ENCODE measurements around the gene MMP28. TPM values are rescaled to one million over a fixed set of nuclear protein-coding genes. Genes with fewer than 3 reads are reported as not detected.
"Not testable (repeated sequence)": the region's sequence is repeated elsewhere in the genome, so short reads cannot be mapped to it uniquely, and the experiment has no call there.

MMP28 gene
- total RNA-seq, 1 donor from 2014 or later, result 0.45 TPM

- DNase-seq (ENCODE audit: low spot score), result no peak
- no peak for ATAC-seq
Measured at GRCh38 chr17:35768797-35769196, 26.6 kb downstream of the MMP28 start.

GRCh38 chr17:35766903-35767510, 28.4 kb downstream of the MMP28 start:
- DNase-seq (ENCODE audit: low spot score) (no peak), ATAC-seq (peak; percentile 60)

GRCh38 chr17:35766489-35766877, 29.0 kb downstream of the MMP28 start:
- DNase-seq (ENCODE audit: low spot score) (no peak), ATAC-seq (no peak)

- ATAC-seq (no peak), DNase-seq (ENCODE audit: low spot score) (no peak)
Measured at GRCh38 chr17:35765756-35766488, 29.5 kb downstream of the MMP28 start.

DNA sequence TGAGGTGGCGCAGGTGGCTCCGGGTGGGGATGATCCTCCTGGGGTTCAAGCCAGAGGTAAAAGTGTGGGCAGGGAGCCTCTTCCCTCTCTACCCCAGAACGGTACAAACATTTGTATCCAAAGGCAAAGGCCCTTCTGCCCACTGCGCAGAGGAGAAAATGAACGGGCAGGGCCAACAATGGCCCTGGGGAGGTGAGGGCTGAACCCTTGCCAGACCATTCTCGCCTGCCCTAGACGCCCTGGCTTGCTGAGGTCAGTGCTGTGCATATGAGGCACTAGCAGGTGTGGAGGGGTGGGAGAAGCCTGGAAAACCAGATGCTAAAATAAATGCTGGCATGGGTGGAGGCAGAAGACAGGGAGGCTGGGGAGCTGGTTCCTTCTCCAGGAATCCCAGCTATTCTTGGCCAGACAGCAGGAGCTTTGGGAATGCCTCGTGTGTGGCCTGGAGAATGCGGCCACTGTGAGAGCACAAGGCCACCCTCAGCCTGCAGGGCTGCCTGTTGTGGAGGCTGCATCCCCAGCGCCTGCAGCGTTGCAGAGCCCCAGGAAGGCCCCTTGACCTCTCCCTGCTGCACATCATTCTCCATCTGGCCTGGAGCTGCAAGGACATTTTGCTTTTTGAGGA, 30.2 kb downstream of the MMP28 start:
- ATAC-seq (no peak), DNase-seq (ENCODE audit: low spot score) (no peak)

GRCh38 chr17:35764123-35764991, 31.1 kb downstream of the MMP28 start:
- ATAC-seq, result peak; percentile 97

DNA sequence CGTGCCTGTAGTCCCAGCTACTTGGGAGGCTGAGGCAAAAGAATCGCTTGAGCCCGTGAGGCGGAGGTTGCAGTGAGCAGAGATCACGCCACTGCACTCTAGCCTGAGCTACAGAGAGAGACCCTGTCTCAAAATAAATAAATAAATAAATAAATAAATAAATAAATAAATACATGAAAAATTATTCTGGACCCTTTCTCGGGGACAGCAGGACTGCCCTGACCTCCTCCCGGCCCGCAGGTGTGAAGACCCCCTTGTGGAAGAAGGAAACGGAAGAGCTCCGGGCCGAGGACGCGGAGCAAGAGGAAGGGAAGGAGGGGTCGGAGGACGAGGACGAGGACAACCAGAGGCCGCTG, 31.7 kb downstream of the MMP28 start:
- no peak for ATAC-seq
- no peak for DNase-seq (ENCODE audit: low spot score)

More at GRCh38 chr17:35764123-35764991, 31.1 kb downstream of the MMP28 start:
- DNase-seq (ENCODE audit: low spot score), result peak; percentile 90

DNA sequence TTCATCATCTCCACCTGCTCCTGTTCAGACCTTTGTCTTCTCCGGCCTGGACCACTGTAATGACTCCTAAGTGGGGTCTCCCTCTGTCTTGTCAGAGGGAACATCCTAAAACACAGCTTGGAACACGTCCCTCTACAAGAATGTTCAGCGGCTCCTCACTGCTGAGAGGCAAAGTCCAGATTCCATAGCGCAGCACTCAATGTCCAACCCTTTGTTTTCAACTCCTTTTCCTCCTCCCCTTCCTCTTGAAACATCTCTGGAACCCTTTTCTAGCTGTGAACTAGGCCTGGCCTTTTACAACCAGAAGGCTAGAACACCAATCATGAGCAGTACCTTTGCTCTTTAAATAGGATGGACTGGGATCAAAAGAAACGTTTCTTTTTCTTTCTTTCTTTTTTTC, 33.8 kb downstream of the MMP28 start:
- DNase-seq (ENCODE audit: low spot score) (no peak), ATAC-seq (no peak)

GRCh38 chr17:35760587-35760986, 34.9 kb downstream of the MMP28 start, which contains the start of gene C17orf50:
TSS of gene C17orf50 (plus strand) at chr17:35760887. CDS start at chr17:35760942, 55 bp downstream.
- DNase-seq (ENCODE audit: low spot score) (no peak), ATAC-seq (no peak)

- DNase-seq (ENCODE audit: low spot score), result no peak
Measured at GRCh38 chr17:35757243-35757642, 38.2 kb downstream of the MMP28 start.

GRCh38 chr17:35752945-35753764, 42.3 kb downstream of the MMP28 start, which contains the start of gene GAS2L2:
TSS of gene GAS2L2 (minus strand) at chr17:35753239. CDS start at chr17:35752850, 389 bp downstream.
- ATAC-seq, result no peak

More at GRCh38 chr17:35757243-35757642, 38.2 kb downstream of the MMP28 start:
- no peak for ATAC-seq

GRCh38 chr17:35752471-35752870, 43.0 kb downstream of the MMP28 start:
- ATAC-seq (no peak), DNase-seq (ENCODE audit: low spot score) (no peak)

More at GRCh38 chr17:35752945-35753764, 42.3 kb downstream of the MMP28 start, which contains the start of gene GAS2L2:
- no peak for DNase-seq (ENCODE audit: low spot score)

DNA sequence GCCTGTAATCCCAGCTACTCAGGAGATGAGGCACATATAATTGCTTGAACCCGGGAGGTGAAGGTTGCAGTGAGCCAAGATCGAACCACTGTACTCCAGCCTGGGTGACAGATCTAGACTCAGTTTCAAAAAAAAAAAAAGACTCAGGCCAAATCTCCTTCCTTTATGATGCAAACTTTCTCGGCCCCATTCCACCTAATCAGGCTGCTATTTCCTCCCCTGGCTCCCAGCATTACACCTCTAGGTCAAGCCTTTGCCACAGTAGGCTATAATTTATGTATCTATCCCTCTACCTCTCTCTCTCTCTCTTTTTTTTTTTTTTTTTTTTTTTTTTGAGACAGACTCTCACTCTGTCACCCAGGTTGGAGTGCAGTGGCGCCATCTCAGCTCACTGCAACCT, 43.9 kb downstream of the MMP28 start:
- not testable (repeated sequence) for DNase-seq (ENCODE audit: low spot score); ATAC-seq

GRCh38 chr17:35750526-35751395, 44.7 kb downstream of the MMP28 start:
- no peak for DNase-seq (ENCODE audit: low spot score)
- ATAC-seq, result no peak

GRCh38 chr17:35749560-35750412, 45.7 kb downstream of the MMP28 start:
- ATAC-seq, result no peak
- DNase-seq (ENCODE audit: low spot score), result no peak

GRCh38 chr17:35748979-35749378, 46.5 kb downstream of the MMP28 start:
- no peak for ATAC-seq
- no peak for DNase-seq (ENCODE audit: low spot score)

DNA sequence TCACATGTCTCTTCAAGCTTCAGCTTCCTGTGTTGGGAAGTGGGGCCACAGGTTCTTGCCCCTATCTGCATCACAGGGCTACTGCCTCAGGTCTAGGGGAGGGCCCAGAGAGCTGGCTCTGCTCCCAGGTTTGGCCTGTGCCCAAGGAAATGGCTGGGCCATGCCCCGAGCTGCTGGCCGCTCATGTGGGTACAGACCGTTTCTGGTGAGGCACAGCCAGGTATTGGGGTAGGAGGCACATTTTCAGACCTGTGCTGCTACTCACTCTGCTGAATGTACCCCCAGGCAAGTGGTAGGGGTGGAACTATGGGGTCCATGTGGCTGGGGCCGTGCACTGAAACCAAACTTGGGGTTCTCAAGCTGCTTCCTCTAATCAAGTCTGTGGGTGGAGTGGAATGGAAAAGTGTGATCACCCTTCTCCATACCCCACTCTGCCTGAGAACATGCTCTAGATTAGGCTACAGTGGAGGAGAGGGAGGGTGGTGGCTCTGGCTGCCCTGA, 47.0 kb downstream of the MMP28 start:
- DNase-seq (ENCODE audit: low spot score), result peak; percentile 88
- peak; percentile 89 for ATAC-seq

GRCh38 chr17:35747540-35748017, 47.9 kb downstream of the MMP28 start:
- ATAC-seq (peak; percentile 88), DNase-seq (ENCODE audit: low spot score) (peak; percentile 75)
